Muscle layer of colon (tissue), 2 donors: ENCODE measurements around the gene TARDBP.
"Not testable (repeated sequence)": the region's sequence is repeated elsewhere in the genome, so short reads cannot be mapped to it uniquely, and the experiment has no call there.

Experiments used
- H3K27ac ChIP-seq: one replicate; pipeline ENCODE4 v1.7.0; 2013; ENCODE audit warnings: low read depth, mild to moderate bottlenecking, low read length, moderate library complexity
- H3K27me3 ChIP-seq, 2 donors: one replicate each; pipeline ENCODE4 v1.7.0; 2013; ENCODE audit warnings: low read length in 2 of 2, mild to moderate bottlenecking in 2 of 2; ENCODE audit not compliant: insufficient read depth in 2 of 2, control insufficient read depth in 1 of 2
- H3K36me3 ChIP-seq: one replicate; pipeline ENCODE4 v1.7.0; 2013; ENCODE audit warnings: mild to moderate bottlenecking, low read length; ENCODE audit not compliant: insufficient read depth
- H3K4me1 ChIP-seq: one replicate; pipeline ENCODE4 v1.7.0; 2013; ENCODE audit warnings: mild to moderate bottlenecking, low read length; ENCODE audit not compliant: insufficient read depth
- H3K4me3 ChIP-seq, 2 donors: one replicate each; pipeline ENCODE4 v1.7.0; 2013; ENCODE audit warnings: low read length in 2 of 2, low read depth in 1 of 2, mild to moderate bottlenecking in 1 of 2, moderate library complexity in 1 of 2
- H3K9ac ChIP-seq: one replicate; pipeline ENCODE4 v1.7.0; 2013; ENCODE audit warnings: low read length
- H3K9me3 ChIP-seq: one replicate; pipeline ENCODE4 v1.7.0; 2013; ENCODE audit warnings: mild to moderate bottlenecking, low read length
- donor health status: abdominal sarcoma.
- donor health status: Adenocarcinoma of cecum.

The TARDBP gene

DNA sequence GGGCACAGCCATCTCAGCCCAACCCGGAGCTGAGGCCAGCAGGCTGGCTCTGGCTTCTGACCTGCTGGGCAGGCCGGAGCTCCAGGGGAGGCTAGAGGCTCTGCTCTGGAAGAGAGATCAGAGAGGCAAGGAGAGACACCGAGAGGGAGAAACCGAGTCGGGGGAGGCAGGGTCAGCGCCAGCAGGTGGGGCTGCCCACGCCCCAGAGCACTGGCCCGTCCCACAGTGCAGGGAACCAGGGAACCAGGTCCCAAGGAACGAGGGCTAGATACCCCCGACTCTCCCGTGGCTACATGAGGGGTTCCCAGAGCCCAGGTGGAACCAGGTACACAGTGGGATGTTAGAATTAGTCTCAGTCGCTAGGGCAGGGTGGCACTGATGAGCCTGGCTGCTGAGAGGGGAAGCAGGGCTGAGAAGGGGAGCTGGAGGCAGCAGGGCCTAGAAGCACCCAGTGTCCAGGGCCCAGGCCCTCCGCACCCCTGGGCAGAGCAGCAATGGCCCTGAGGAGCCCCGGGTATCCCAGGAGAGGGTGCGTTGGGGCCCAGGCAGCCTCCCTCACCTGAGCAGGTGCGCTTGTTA lies 32.5 kb downstream of the TARDBP start:
- Histone ChIP-seq H3K27me3 (no peaks in the 10 kb centered on the region), H3K9ac (no peak overlapping the region), H3K4me3 (no peak overlapping the region), H3K27ac (no peak overlapping the region), H3K4me1 (no peaks in the 10 kb centered on the region), H3K36me3 (no peaks in the 10 kb centered on the region), H3K9me3 (no peaks in the 10 kb centered on the region)

DNA sequence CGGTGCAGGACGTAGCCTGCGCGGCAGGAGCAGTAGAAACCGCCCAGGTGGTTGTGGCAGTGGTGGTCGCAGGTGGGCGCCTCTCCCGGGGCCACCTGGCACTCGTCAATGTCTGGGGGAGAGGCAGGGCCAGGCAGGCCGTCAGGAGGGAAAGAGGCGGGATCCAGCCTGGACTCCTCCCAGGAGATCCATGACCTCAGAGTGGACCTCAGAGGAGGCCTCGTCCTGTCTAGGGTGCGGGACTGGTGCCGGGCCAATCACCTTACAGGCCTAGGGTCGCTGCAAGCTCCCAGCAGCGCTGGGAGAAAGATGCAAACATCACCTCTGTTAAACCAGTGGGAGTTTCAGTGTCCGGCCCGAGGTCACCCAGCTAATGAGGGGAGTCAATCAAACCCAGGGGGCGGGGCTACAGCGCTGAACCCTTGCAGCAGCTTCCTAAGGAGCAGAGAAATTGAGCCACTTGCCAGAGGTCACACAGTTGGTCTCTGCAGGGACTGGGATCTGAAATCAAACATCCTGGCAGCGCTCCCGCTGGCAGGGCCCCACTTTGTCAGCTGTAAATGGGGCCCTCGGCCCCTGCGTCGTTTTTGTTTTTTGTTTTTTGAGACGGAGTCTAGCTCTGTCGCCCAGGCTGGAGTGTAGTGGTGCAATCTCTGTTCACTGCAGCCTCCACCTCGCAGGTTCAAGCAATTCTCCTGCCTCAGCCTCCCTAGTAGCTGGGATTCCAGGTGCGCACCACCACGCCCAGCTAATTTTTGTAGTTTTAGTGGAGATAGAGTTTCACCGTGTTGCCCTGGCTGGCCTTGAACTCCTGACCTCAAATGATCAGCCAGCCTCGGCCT lies 33.2 kb downstream of the TARDBP start:
- Histone ChIP-seq H3K27me3 (no peaks in the 10 kb centered on the region), H3K4me3 (no peak overlapping the region), H3K36me3 (no peaks in the 10 kb centered on the region), H3K9me3 (no peaks in the 10 kb centered on the region), H3K27ac (no peak overlapping the region), H3K9ac (no peak overlapping the region), H3K4me1 (no peaks in the 10 kb centered on the region)

DNA sequence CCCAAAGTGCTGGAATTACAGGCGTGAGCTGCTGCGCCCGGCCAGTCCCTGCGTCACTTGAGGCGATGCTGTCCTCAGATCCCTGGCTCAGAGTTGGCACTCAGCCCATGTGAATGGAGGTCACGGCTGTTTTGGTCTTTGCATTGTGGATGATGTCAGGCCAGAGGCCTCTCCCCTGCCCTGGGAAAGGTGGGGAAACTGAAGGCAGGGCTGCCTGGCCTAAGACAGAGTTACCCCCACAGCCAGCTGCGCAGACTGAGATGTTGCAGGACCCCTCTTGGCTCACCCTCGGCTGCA lies 33.8 kb downstream of the TARDBP start:
- no peaks in the 10 kb centered on the region for H3K27me3 ChIP-seq
- no peaks in the 10 kb centered on the region for H3K36me3 ChIP-seq
- no peak overlapping the region for H3K27ac ChIP-seq
- no peaks in the 10 kb centered on the region for H3K4me1 ChIP-seq
- H3K9me3 ChIP-seq: no peaks in the 10 kb centered on the region
- H3K9ac ChIP-seq: no peak overlapping the region
- no peak overlapping the region for H3K4me3 ChIP-seq

DNA sequence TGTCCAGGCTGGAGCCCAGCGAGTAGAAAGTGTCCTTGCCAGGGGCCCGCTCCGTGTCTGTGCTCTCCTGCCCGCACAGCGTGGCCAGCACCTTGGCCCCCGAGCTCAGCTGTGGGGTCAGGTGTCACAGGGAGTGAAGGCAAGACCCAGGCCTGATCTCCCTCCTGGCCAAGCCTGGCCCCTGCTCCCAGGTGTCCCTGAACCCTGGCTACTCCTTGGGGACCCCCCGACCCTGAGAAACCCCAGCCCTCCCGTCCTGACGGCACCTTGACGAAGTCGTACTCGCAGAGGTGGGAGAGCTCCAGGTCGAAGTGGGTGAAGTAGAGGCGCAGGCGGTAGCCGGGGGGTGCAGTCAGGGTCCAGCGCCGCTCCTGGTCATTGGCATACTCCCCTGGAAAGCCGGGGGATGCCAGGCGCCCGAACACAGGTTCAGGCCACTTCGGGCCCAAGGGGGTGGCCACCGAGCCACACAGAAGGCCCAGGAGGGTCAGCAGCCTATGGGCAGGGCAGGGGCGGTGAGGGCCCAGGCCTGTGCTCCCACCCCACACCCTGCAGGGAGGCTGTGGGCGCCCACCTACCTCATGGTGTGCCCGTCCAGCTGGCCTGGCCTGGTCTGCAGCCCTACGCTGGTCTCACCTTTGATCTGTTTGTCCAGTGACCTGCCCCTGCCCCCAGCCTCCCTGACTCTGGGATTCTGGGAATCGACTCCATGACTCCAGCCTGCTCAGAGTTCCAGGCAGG lies 34.3 kb downstream of the TARDBP start, which contains the start of gene MASP2:
TSS of gene MASP2 (minus strand) at position 615 of the 741 bp plus-strand sequence. CDS start at position 583, 32 bp downstream.
- no peaks in the 10 kb centered on the region for H3K4me1 ChIP-seq
- H3K36me3 ChIP-seq: no peaks in the 10 kb centered on the region
- H3K27ac ChIP-seq: no peak within 1 kb of the TSS
- no peaks in the 10 kb centered on the region for H3K9me3 ChIP-seq
- no peak within 1 kb of the TSS for H3K4me3 ChIP-seq
- no peaks in the 10 kb centered on the region for H3K27me3 ChIP-seq
- no peak within 1 kb of the TSS for H3K9ac ChIP-seq

DNA sequence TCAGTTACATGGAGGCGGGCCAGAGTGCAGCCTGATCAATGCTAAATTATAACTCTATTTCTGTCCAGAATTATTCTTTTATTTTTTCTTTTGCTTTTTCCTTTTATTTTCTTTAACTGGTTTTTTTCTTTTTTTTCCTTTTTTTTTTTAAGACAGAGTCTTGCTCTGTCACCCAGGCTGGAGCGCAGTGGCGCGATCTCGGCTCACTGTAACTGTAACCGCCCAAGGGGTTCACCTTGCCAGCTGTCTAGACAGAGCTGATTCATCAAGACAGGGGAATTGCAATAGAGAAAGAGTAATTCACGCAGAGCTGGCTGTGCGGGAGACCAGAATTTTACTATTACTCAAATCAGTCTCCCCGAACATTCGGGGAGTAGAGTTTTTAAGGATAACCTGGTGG lies 38.7 kb downstream of the TARDBP start:
- H3K9me3 ChIP-seq, H3K27ac ChIP-seq, H3K36me3 ChIP-seq, H3K4me1 ChIP-seq, H3K4me3 ChIP-seq, H3K9ac ChIP-seq: not testable (repeated sequence)
- peaks cover 0 to 11% of the 10 kb centered on the region in 2 donors for H3K27me3 ChIP-seq

DNA sequence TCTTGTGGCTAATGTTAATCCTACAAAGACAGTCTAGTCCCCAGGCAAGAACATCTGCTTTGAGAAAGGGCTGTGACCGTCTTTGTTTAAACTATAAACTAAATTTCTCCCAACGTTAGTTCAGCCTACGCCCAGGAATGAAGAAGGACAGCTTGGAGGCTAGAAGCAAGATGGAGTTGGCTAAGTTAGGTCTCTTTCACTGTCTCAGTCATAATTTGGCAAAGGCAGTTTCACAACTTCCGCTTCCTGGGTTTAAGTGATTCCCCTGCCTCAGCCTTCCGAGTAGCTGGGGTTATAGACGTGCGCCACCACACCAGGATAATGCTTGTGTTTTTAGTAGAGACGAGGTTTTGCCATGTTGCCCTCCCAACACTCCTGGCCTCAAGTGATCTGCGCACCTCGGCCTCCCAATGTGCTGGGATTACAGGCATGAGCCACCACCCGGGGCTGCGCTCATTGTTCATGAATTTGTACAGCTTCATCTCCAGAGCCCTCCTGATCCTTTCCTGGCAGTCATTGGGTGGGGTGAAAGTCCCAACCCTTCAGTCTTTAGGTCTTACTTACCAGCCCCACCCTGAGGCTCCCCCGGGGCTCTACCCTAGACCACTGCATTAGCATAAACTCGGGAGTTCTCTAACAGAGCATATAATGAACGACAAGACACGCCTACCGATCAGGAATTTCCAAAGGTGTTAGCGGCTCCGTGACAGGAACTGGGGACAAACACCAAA lies 39.5 kb downstream of the TARDBP start:
- Histone ChIP-seq H3K27me3 (peaks cover 0 to 11% of the 10 kb centered on the region in 2 donors), H3K4me3 (no peak overlapping the region), H3K9me3 (no peaks in the 10 kb centered on the region), H3K4me1 (no peaks in the 10 kb centered on the region), H3K9ac (no peak overlapping the region), H3K27ac (no peak overlapping the region), H3K36me3 (peaks cover 9% of the 10 kb centered on the region)

DNA sequence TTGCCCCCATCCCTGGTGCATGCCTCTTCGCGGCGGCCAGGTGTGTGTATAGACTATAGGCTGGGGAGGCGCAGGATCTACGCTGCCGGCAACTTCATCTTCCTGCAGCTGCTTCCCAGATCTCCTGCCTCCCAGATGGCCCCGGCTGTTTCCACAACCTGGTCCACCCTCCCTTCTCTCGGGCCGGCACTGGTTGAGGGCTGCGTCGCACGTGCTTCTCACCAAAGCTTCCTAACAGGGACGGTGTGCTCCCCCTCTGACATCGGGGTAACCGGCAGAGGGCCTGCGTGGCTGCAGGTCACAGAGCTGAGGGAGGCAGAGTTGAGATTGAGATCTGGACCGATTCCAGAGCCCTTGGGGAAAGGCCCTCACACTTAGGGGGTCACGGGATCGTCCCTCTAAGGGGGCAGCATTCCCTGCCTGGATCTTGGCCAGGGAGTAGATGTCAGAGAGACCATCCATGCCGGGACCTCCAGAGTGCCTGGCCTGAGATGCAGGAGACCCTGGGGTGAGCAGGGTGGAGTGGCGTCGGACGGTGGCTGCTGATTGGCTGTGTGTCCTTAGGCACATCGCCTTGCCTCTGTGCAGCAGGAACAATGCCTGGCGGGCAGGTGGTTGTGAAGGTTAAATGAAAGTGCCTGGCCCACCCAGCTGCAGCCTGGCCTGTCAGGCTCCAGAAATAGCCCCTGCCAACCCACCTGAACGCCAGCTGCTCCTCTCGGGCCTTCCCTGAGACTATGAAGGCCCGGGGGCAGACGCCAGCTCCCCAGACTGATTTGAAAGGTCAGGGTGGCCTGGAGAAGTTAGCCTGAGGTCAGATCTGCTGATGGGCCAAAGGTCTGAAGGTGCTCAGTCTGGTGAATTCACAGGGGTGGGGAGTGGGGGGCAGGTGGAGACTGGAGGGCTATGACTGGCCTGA lies 40.6 kb downstream of the TARDBP start:
- Histone ChIP-seq H3K4me3 (no peak overlapping the region), H3K9me3 (no peaks in the 10 kb centered on the region), H3K27me3 (peaks cover 0 to 11% of the 10 kb centered on the region in 2 donors), H3K27ac (no peak overlapping the region), H3K9ac (no peak overlapping the region), H3K36me3 (peaks cover 9% of the 10 kb centered on the region), H3K4me1 (no peaks in the 10 kb centered on the region)

DNA sequence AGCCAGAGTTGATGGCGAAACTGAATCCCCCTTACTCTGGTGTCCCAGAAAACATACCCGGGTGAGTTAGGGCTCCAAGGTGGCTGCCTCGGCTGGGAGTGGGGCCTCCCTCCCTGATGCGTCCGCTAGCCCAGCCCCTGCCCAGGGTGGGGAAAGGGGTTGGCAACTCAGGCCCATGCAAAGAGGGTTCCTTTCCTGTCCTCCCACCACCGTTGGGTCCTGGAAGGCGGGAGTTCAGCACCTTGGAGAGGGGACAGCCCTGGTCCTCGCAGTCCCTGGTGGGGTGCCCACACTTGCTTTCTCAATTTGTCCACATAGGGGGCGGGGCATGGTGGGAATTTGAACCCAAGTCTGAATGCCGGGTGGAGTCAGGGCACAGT lies 41.3 kb downstream of the TARDBP start:
- Histone ChIP-seq H3K4me3 (no peak overlapping the region), H3K27me3 (peaks cover 0 to 11% of the 10 kb centered on the region in 2 donors), H3K9ac (no peak overlapping the region), H3K27ac (no peak overlapping the region), H3K9me3 (no peaks in the 10 kb centered on the region), H3K4me1 (peaks cover 4% of the 10 kb centered on the region), H3K36me3 (peaks cover 9% of the 10 kb centered on the region)

DNA sequence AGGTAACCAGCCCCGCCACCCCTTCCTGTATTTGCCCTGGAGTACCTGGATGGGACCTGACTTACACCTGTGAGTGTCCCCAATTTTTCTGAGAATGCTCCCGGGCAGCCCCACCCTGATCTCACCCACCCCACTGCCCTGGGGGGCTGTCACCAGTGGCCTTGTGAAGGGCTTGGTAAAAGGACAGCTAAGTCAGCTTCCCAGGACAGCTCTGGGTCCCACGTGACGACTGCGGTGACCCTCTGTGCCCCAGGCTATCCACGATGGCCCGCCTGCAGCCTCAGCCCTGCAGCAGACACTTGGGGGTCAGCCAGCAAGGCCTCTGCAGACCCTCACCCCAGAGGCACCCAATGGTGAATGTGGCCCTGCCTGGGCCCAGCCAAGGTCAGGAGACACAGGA lies 41.7 kb downstream of the TARDBP start:
- H3K9ac ChIP-seq: no peak overlapping the region
- peaks cover 0 to 11% of the 10 kb centered on the region in 2 donors for H3K27me3 ChIP-seq
- no peaks in the 10 kb centered on the region for H3K9me3 ChIP-seq
- H3K27ac ChIP-seq: no peak overlapping the region
- H3K36me3 ChIP-seq: peaks cover 9% of the 10 kb centered on the region
- H3K4me1 ChIP-seq: peaks cover 8% of the 10 kb centered on the region
- no peak overlapping the region for H3K4me3 ChIP-seq

DNA sequence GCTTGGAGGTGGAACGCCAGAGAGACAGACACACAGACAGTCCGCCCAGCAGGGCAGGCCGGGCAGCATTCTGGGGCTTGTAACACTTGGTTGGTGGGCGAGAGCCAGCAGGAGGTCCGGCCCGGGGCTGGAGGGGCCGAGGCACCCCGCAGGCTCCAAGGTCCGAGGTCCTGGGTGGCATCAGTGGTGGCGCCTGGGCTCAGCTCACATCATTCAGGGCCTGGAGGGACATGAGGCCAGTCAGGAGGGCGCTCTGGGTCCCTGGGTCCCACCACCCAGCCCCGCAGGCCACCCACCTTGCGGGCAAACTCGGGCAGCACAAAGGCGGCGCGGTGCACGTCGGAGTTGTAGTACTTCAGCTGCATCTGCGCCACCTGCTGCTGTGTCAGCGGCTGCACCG lies 42.2 kb downstream of the TARDBP start:
- Histone ChIP-seq H3K4me1 (peaks cover 9% of the 10 kb centered on the region), H3K9me3 (no peaks in the 10 kb centered on the region), H3K9ac (no peak overlapping the region), H3K4me3 (no peak overlapping the region), H3K27me3 (peaks cover 0 to 11% of the 10 kb centered on the region in 2 donors), H3K27ac (no peak overlapping the region), H3K36me3 (peaks cover 9% of the 10 kb centered on the region)
